HEK293T (cell line): ENCODE results near the gene RPA3.

Experiments used
- ARNT ChIP-seq: fragments of 450-650 bp; IDR thresholded peaks from 2 replicates; pipeline ENCODE4 v1.6.1; 2017; ENCODE audit warnings: mild to moderate bottlenecking
- FOXA1 ChIP-seq: fragments of 450-650 bp; IDR thresholded peaks from 2 replicates; pipeline ENCODE4 v1.6.1; 2016; ENCODE audit warnings: mild to moderate bottlenecking
- FOXK2 ChIP-seq: fragments of 450-650 bp; IDR thresholded peaks from 2 replicates; pipeline ENCODE4 v1.6.1; 2016; ENCODE audit warnings: mild to moderate bottlenecking
- FOXM1 ChIP-seq: fragments of 450-650 bp; IDR thresholded peaks from 2 replicates; pipeline ENCODE4 v1.6.1; 2017; ENCODE audit warnings: mild to moderate bottlenecking, borderline replicate concordance
- NFRKB ChIP-seq: fragments of 450-650 bp; IDR thresholded peaks from 2 replicates; pipeline ENCODE4 v1.6.1; 2016; ENCODE audit warnings: mild to moderate bottlenecking, moderate library complexity
- SUZ12 ChIP-seq: fragments of 450-650 bp; IDR thresholded peaks from 2 replicates; pipeline ENCODE4 v1.6.1; 2016; ENCODE audit warnings: mild to moderate bottlenecking

- TF ChIP-seq SUZ12: no peak
- no peak for TF ChIP-seq FOXM1
- no peak for TF ChIP-seq FOXA1
- no peak for TF ChIP-seq FOXK2
- TF ChIP-seq NFRKB: no peak
- TF ChIP-seq ARNT: no peak
Observed at GRCh38 chr7:7707806-7708205, 10.6 kb downstream of the RPA3 start.
